GM19468 (cell line): ENCODE measurements around the gene PSMD1.

Experiments
- ATAC-seq: cut with Tn5 transposase; IDR thresholded peaks from one replicate; pipeline ENCODE4 v1.9.1; 2021; ENCODE audit warnings: mild to moderate bottlenecking, moderate library complexity, moderate number of reproducible peaks; ENCODE audit not compliant: unreplicated experiment; ENCODE audit errors: extremely low read depth

Gene PSMD1

GRCh38 chr2:231033147-231034132, 23.2 kb upstream of the PSMD1 start:
- no peak for ATAC-seq

DNA sequence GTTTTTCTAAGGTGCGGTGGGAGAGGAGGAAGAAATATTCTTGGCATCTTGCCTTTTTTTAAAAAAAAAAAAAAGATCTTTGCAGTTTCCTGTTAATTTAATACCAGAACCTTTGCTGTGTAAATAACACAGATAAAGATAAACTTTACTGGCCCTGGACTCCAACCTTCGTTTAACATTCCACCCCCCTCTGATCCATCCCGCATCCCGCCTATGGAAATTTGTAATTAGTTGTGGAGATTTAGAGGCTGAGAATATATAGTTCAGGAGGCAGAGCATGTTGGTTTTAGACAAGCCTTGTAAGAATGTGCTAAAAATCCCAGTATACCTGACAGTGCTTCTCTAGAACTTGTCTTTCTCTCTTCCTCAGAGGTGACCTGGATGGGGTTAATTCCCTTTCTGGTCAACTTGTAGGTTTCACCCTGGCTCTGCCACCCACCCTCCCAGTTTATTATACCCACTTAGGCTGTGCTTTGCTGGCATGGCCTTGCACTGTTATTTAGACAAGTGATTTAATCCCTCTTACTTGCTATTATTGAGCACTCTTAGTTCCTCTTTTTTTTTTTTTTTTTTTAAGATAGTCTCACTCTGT, 22.3 kb upstream of the PSMD1 start:
- ATAC-seq, result no peak

- no peak for ATAC-seq
Observed at GRCh38 chr2:231036131-231036530, 20.5 kb upstream of the PSMD1 start.

- ATAC-seq, result no peak
Observed at GRCh38 chr2:231036578-231037106, 20.0 kb upstream of the PSMD1 start.

DNA sequence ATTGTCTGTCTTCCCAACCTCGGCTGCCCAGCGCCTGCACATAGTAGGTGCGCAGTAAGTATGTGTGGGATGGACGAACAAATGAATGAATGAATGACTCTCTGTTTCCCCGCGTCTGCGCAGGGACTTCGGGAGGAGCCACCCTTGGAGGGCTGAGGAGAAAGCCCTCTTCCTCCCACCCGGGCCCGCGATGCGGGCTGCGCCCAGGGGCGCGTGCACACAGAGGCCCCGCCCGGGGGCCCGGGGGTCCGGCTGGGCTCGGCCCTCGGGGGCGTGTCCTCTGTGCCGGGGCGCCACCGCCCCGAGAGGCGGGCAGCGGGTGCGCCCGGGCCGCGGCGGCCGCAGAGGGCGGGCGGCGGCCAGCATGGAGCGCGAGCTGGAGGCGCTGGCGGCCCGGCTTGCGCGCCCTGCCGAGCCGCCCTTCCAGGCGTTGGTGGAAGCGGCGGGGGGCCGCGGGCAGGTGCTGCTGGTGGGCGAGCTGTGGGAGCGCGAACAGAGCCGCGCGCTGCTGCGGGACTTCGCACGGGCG, 19.4 kb upstream of the PSMD1 start, which contains the start of gene C2orf72:
Gene C2orf72, plus strand, starts transcription at position 322 of the 529 bp plus-strand sequence. Its CDS starts 43 bp downstream, at position 365.
- no peak for ATAC-seq

DNA sequence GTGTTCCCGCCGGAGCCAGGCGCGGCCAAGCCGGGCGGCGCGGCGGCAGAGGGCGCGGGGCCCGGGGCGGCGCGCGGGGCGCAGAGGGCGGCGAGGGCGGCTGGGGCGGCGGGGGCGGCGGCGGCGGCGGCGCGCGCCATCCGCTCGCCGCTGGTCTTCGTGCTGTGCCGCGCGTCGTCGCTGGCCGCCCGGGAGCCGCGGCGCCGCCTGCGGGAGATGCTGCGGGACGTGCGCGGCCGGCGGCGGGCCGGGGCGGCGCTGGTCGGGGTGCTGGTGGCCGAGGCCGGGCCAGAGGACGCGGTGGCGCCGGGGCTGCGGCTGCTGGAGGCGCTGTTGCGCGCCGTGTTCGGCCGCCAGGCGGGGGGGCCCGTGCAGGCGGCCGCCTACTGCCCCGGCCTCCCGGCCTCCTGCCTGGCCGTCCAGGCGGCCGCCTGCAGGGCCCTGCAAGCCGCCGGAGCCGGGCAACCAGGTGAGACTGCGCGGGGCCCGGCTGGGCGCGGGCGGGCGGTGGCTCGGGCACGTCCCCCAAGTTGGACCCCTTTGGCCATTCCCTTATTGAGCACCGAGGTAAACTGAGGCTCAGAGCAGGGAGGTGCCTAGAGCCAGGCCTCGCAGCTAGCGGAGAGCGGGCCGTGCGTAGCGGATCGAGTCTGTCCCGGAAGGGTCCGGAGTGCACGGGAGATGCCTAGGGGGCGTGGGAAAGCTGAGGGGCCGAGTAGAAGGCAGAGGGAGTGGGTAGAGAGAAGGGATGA, 18.8 kb upstream of the PSMD1 start:
- no peak for ATAC-seq

GRCh38 chr2:231038483-231039293, 18.0 kb upstream of the PSMD1 start:
- ATAC-seq, result no peak

GRCh38 chr2:231039294-231039664, 17.4 kb upstream of the PSMD1 start:
- ATAC-seq, result no peak

DNA sequence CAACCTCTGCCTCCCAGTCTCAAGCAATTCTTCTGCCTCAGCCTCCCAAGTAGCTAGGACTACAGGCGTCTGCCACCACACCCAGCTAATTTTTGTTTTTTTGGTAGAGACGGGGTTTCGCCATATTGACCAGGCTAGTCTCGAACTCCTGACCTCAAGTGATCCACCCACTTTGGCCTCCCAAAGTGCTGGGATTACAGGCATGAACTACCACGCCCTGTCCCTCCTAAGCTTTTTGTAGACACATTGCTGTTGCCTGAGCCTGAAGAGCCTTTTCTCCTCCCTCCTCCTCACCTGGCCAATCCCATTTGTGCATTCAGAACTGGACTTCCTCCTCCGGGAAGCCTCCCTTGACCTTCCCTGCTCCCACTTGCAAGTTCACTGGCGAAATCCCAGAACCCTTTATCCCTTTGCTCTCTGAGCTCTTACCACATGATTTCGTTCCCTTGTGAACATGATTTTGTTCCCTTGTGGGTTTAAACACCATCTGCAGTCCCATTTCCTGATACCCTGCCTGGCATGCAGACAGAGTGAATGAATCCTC, 16.8 kb upstream of the PSMD1 start:
- ATAC-seq, result no peak

- ATAC-seq, result no peak
Observed at GRCh38 chr2:231041061-231041689, 15.5 kb upstream of the PSMD1 start.

- no peak for ATAC-seq
Observed at GRCh38 chr2:231043796-231044195, 12.9 kb upstream of the PSMD1 start.

GRCh38 chr2:231046916-231047273, 9.8 kb upstream of the PSMD1 start:
- no peak for ATAC-seq

DNA sequence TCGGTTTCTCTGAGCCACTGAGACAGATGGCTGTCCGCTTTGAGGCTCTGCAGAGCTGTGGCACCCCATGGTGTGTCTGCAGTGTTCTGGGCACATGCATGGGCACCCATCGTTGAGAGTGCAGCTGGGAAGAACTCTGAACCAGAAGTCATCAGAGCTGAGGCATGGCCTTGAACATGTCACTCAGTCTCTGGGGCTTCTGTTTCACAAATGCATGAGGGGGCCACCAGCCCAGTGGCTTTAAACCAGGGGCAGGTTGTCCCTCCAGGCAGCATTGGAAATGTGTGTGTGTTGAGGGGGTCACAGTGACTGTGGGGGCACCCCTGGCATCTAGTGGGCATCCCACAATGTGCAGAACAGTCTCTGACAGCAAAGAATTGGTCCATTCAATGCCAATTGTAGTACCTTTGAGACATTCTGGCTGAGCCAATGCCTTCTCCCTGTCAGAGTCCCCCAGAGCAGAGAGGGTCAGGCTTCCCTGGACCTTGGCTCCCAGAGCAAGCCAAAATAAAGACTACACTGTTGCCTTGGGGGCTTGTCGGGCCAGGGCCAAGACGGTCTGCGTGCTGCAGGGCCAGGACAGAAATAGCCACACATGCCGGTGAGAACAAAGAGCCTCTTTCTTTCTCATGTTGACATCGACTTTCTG, 9.3 kb upstream of the PSMD1 start:
- no peak for ATAC-seq

DNA sequence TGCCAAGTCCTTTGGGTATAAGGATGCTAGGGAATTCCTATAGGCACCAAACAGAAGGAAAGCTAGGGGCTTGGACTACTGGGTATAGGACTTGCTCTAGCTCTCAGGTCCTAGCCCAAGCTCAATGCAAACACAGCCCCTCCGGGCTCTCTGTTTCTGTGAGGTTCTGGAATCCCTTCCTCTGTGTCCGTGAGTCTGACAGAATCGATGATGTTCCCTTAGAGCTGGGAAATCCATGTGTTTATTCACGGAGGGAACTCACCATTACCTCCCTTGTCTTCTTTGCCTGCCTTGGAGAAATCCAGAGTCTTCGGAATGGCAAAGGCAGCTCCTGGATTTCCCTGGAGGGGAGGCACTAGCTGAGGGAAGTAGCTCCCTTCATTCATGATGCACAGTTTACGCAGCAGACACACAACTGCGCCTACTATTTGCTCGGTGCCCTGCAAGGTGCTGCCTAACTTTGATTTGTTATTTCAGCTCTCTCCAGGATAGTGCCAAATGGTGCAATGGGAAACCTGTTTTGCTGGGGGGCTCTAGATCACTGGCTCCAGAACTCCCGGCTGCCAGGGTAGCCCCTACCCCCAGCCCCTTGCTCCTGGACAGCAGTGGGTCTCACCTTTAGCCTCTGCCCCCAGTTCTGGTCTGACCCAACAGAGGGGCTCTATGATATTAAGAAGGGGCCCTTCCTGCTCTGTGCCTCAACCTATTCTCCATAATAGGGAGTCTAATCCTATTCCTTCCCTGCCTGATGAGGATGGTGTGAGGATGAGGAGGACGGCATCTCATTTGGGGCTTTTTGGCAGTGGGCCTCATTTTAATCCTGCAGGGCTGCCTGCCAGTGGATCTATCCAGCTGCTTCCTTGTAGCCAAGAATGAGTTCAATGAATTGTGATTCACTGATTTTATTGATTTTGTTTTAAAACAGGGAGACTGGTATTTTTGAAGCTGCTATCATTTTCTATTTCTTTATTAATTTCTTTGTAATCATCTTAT, 8.4 kb upstream of the PSMD1 start:
- ATAC-seq, result no peak

DNA sequence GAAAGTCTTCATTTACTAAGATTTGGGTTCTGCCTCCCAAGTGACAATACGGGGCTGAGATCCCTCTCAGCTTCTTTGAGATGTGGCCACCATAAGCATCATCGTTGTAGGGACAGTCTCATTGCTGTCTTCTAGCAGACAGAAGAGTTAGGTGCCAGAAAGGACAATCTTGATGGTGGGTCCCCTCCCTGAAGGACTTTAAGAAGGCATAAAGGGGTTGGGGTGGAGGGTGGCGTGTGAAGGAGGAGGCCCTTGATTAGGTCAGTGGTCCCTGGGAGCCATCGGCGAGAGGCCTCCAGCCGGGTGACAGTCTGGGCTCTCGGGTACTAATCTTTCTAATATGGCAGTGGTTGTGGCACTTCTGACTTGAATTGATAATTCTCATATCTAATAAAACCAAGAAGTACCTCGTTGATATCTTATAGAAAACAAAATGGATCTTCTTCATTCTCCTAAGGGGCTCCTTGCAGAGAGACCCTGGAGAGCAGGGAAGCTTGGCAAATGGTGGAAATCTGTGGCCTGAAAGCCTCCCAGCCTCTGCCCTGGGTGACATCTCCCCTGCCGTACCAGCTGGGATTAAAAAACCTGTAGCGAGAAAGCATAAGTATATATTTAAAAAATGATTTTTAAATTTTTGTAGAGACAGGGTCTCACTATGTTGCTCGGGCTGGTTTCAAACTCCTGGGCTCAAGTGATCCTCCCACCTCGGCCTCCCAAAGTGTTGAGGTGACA, 7.2 kb upstream of the PSMD1 start:
- no peak for ATAC-seq
